Body of pancreas (tissue), 4 donors: Measurements from ENCODE around the gene CDHR5. TPM values are rescaled to one million over a fixed set of nuclear protein-coding genes. Genes with fewer than 3 reads are reported as not detected.

Source experiments
- ATAC-seq: fragments of 150-250 bp; one replicate; pipeline ENCODE4 v1.9.1; 2016
- DNase-seq, 4 donors: peaks; one replicate each; pipeline ENCODE4 v3.0.0-alpha.2; 2019
- H3K27ac ChIP-seq, 4 donors: fragments of 200-600 bp; sonication (generic); 1 replicate in 3 of 4; 2 replicates in 1 of 4; pipeline versions ENCODE4 v1.5.1 to v1.6.1; 2016 to 2019; ENCODE audit warnings: mild to moderate bottlenecking in 1 of 4, mixed read lengths in 1 of 4, moderate library complexity in 1 of 4
- H3K27me3 ChIP-seq, 2 donors: fragments of 200-600 bp; sonication (generic); one replicate each; pipeline ENCODE4 v1.6.0; 2016; ENCODE audit warnings: mild to moderate bottlenecking in 1 of 2
- H3K36me3 ChIP-seq, 2 donors: fragments of 200-600 bp; sonication (generic); replicated peaks in 1 of 2; 2 replicates each; pipeline ENCODE4 v1.5.1; 2016; ENCODE audit warnings: low read depth in 2 of 2; ENCODE audit not compliant: insufficient read depth in 1 of 2
- H3K4me1 ChIP-seq: fragments of 200-600 bp; sonication (generic); one replicate; pipeline ENCODE4 v1.6.0; 2016
- H3K4me3 ChIP-seq, 2 donors: fragments of 200-600 bp; sonication (generic); 1 replicate in 1 of 2; 2 replicates in 1 of 2; pipeline ENCODE4 v1.5.1; 2016 to 2019
- H3K9me3 ChIP-seq, 3 donors: fragments of 200-600 bp; sonication (generic); 1 replicate in 2 of 3; 2 replicates in 1 of 3; pipeline ENCODE4 v1.5.1; 2016
- POLR2A ChIP-seq, 3 donors: fragments of 450-650 bp; IDR thresholded peaks; one replicate each; pipeline ENCODE4 v1.6.1; 2016; ENCODE audit warnings: antibody characterized with exemption in 3 of 3, mild to moderate bottlenecking in 2 of 3
- WGBS, 2 donors: methylation state at CpG; one replicate each; pipeline ENCODE4 v1.1.5; 2017; 5-methylcytosine and 5-hydroxymethylcytosine counted together
- intact Hi-C: fragments of 100-400 bp; cut with DNase I; formaldehyde crosslinking; loops from one replicate; pipeline ENCODE4 v1.15.1; 2023
- total RNA-seq, 2 donors: library from RNA; depleted of rRNA; stranded (reverse); fragments of >200 nt; gene quantifications; one replicate each; pipeline ENCODE4 v1.1.0, GENCODE V29; 2016
- TF ChIP-seq, protein P1 (sequence below), 7 experiments: fragments of 450-650 bp in 4 of 7; fragments of 200-600 bp in 3 of 7; sonication (generic) in 3 of 7; IDR thresholded peaks; one replicate each; pipeline ENCODE4 v1.5.1; 2016 to 2019; ENCODE audit warnings: antibody characterized with exemption in 7 of 7

The CDHR5 gene
- total RNA-seq, 2 donors from 2014 or later: 14.5 TPM; not detected in 1

DNA sequence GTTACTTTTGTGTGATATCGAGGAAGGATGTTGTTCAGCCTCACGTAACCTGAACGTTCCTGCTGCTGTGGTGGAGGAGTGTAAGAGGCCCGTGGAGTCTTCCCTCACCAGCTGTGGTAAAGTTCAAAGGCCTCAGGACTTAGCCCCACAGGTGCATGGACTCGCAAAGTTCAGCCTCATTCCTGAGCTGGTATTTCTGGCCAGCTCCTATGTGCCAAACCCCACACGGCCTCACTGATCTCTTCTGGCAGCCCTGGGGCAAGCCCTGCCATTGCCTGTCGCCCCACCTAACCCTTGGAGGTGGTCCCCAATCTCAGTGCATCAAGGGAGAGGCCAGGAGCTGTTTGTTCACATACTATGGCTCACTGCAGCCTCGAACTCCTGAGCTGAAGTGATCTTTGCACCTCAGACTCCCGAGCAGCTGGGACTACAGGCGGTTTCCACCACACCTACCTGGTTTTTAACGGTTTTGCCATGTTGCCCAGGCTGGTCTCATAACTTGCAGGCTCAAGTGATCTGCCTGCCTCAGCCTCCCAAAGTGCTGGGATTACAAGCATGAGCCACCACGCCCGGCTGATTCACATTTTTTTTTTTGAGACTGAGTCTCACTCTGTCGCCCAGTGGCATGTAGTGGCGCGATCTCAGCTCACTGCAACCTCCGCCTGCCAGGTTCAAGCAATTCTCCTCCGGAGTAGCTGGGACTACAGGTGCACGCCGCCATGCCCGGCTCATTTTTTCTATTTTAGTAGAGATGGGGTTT is 46.3 kb downstream of the CDHR5 start:
- ATAC-seq (no peak), DNase-seq (no peak)
- Histone ChIP-seq H3K27ac (peak overlapping the region in 1 of 4 donors; percentile 13), H3K36me3 (peaks cover 2 to 5% of the 10 kb centered on the region in 2 donors), H3K4me3 (no peak overlapping the region), H3K27me3 (no peaks in the 10 kb centered on the region), H3K4me1 (peaks cover 61% of the 10 kb centered on the region), H3K9me3 (no peaks in the 10 kb centered on the region)
- intact Hi-C loops: no loop called here
- no peak for TF ChIP-seq POLR2A (IDR thresholded peaks at IDR 0.05)
- TF ChIP-seq, protein P1, sequence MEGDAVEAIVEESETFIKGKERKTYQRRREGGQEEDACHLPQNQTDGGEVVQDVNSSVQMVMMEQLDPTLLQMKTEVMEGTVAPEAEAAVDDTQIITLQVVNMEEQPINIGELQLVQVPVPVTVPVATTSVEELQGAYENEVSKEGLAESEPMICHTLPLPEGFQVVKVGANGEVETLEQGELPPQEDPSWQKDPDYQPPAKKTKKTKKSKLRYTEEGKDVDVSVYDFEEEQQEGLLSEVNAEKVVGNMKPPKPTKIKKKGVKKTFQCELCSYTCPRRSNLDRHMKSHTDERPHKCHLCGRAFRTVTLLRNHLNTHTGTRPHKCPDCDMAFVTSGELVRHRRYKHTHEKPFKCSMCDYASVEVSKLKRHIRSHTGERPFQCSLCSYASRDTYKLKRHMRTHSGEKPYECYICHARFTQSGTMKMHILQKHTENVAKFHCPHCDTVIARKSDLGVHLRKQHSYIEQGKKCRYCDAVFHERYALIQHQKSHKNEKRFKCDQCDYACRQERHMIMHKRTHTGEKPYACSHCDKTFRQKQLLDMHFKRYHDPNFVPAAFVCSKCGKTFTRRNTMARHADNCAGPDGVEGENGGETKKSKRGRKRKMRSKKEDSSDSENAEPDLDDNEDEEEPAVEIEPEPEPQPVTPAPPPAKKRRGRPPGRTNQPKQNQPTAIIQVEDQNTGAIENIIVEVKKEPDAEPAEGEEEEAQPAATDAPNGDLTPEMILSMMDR (IDR thresholded peaks at IDR 0.05): no peak
- WGBS, 2 donors: 57 to 67% methylated on average over 16 to 21 of the region's 21 CpGs

DNA sequence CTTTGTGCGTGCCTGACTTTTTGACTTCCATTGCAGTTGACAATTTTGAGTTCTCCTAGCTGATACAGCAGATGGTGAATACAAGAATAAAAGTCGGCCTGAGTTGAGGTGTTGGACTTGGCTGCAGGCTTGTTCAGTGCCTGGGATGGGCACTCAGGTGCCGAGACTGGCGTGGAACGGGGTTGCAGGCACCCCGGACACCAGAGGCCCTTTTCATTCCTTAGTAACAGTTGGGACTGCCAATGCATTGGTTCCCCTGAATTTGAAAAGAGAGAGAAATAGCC is 47.2 kb downstream of the CDHR5 start:
- DNase-seq (no peak), ATAC-seq (no peak)
- no peaks in the 10 kb centered on the region for H3K27me3 ChIP-seq
- H3K4me1 ChIP-seq: peaks cover 61% of the 10 kb centered on the region
- peak overlapping the region in 1 of 2 donors; percentile 74 for H3K4me3 ChIP-seq
- H3K27ac ChIP-seq: peak overlapping the region in 3 of 4 donors; percentile 57 to 99 (median 97)
- intact Hi-C loops: no loop called here
- TF ChIP-seq, protein P1 (IDR thresholded peaks at IDR 0.05): no peak
- TF ChIP-seq POLR2A (IDR thresholded peaks at IDR 0.05): no peak
- H3K36me3 ChIP-seq: peaks cover 2 to 5% of the 10 kb centered on the region in 2 donors
- no peaks in the 10 kb centered on the region for H3K9me3 ChIP-seq
- WGBS, 2 donors: 25 to 30% methylated on average over 6 of the region's 6 CpGs

DNA sequence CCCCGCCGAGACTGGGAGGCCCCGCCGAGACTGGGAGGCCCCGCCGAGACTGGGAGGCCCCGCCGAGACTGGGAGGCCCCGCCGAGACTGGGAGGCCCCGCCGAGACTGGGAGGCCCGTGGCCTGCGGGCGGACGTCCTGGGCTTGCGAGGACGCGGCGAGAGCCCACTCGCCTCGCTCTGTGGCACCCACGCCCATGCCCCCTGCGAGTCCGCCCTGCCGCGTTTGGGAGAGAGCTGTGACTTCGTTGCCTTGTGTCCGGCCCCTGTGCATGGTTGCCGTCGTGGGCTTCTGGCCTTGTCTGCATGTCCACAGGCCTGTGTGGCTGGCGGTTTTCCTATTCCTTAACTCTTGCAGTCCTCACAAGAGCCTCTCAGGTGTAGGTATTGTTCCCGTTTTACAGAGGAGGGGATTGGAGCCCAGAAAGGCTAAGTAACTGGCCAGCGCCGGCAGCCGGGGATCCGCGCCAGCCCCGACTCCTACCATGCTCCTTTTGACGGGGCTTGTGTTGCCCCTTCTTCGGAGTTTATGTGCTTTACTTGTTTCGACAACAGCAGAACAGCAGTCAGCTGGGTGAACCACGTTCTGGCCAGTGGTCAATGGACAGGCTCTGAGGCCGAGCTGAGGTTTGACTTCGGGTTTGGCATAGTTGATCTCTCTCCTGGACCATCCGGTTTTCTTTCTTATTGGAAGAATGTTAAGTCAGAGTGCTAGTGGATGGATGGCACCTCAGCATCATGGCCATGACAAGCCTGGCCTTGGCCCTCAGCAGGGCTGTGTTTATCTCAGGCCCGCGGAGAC is 47.7 kb downstream of the CDHR5 start:
- Histone ChIP-seq H3K27ac (peak overlapping the region in 3 of 4 donors; percentile 57 to 99 (median 97)), H3K36me3 (peaks cover 0 to 2% of the 10 kb centered on the region in 2 donors), H3K4me1 (peaks cover 61% of the 10 kb centered on the region), H3K9me3 (no peaks in the 10 kb centered on the region), H3K4me3 (peak overlapping the region; percentile 50 to 74), H3K27me3 (no peaks in the 10 kb centered on the region)
- TF ChIP-seq, protein P1 (IDR thresholded peaks at IDR 0.05): no peak
- TF ChIP-seq POLR2A (IDR thresholded peaks at IDR 0.05): no peak
- ATAC-seq (no peak), DNase-seq (peak in 1 of 4 donors; percentile 21)
- WGBS, 2 donors: 1 to 2% methylated on average over 15 to 25 of the region's 48 CpGs
- intact Hi-C loops: no loop called here

DNA sequence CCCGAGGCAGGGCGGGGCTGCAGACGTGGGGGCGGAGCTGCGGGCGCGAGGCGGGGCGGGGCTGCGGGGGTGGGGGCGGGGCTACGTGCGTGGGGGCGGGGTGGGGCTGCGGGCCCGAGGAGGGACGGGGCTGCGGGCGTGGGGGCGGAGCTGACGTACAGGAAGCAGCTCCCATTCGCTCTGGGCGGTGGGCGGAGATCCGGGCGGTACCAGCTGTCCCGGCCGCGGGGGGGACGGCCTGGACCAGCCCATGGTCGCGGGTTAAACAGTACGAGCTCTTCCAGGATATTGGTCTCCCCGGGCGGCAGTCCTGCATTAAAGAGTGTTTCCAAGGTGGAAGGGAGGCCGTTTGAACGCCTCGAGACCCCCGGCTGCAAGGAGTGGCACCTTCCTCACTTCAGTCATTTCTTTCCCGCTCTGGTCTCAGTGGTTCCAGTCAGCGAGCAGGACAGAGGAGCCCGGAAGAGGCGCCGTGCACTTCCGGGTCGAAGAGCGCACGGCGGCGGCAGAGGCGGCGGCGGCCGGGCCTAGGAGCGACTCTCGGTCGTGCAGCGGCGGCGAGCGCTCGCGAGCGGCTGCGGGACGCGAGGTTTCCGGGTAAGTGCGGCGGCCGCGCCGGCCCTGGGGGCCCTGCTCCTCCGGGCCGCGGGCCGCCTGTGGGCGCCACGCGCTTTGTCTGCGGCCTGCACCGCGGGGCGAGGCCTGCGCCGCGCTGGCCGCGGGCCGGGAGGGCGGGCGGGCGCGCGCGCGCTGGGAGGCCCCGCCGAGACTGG is 48.6 kb downstream of the CDHR5 start, which contains the start of gene PHRF1:
PHRF1 (plus strand) TSS at position 475 of the 773 bp plus-strand sequence. CDS start 5,043 bp downstream, outside the sequence.
- no peaks in the 10 kb centered on the region for H3K27me3 ChIP-seq
- H3K36me3 ChIP-seq: no peaks in the 10 kb centered on the region
- H3K4me3 ChIP-seq: peak within 1 kb of the TSS; percentile 56 to 74
- H3K4me1 ChIP-seq: peaks cover 54% of the 10 kb centered on the region
- DNase-seq: peak; percentile 97 to 99 (median 98)
- peak; percentile 92 for ATAC-seq
- no peaks in the 10 kb centered on the region for H3K9me3 ChIP-seq
- H3K27ac ChIP-seq: peak within 1 kb of the TSS; percentile 97 to 99 (median 98)
- intact Hi-C loops: no loop called here
- 0% methylated on average over 3 to 87 of the region's 99 CpGs for WGBS, 2 donors
- TF ChIP-seq POLR2A (IDR thresholded peaks at IDR 0.05): peak; percentile 56 to 79 (median 74)
- TF ChIP-seq, protein P1 (IDR thresholded peaks at IDR 0.05): peak in 2 of 7 experiments; percentile 14 to 16
